Loucy (cell line): Measurements from ENCODE around the gene LRRC10B.

Source experiments
- H2AFZ ChIP-seq: fragments of 200-600 bp; sonication (generic); 2 replicates; pipeline ENCODE4 v1.6.0; 2016; ENCODE audit warnings: antibody characterized with exemption, mild to moderate bottlenecking, low read length, moderate library complexity
- H3F3A ChIP-seq: fragments of 200-600 bp; 2 replicates; pipeline ENCODE4 v1.6.0; 2016; ENCODE audit warnings: antibody characterized with exemption, low read depth, mild to moderate bottlenecking
- H3K27me3 ChIP-seq: fragments of 200-600 bp; sonication (generic); 2 replicates; pipeline ENCODE4 v1.6.1; 2014; ENCODE audit warnings: low read length, mild to moderate bottlenecking; ENCODE audit not compliant: insufficient read depth, poor library complexity, severe bottlenecking
- H3K36me3 ChIP-seq: fragments of 200-600 bp; sonication (generic); 2 replicates; pipeline ENCODE4 v1.6.1; 2016; ENCODE audit warnings: low read length; ENCODE audit not compliant: insufficient read depth
- H3K4me1 ChIP-seq: fragments of 200-600 bp; sonication (generic); 2 replicates; pipeline ENCODE4 v1.5.1; 2014; ENCODE audit warnings: low read length, mild to moderate bottlenecking; ENCODE audit not compliant: insufficient read depth, poor library complexity, severe bottlenecking
- H3K4me2 ChIP-seq: fragments of 200-600 bp; sonication (generic); 2 replicates; pipeline ENCODE4 v1.6.0; 2014; ENCODE audit warnings: antibody characterized with exemption, low read length, low read depth, mild to moderate bottlenecking; ENCODE audit not compliant: poor library complexity, severe bottlenecking
- H3K4me3 ChIP-seq: fragments of 200-600 bp; sonication (generic); 2 replicates; pipeline ENCODE4 v1.5.1; 2014; ENCODE audit warnings: low read length, mild to moderate bottlenecking, mixed read lengths; ENCODE audit not compliant: poor library complexity, severe bottlenecking
- H3K79me2 ChIP-seq: fragments of 200-600 bp; sonication (generic); 2 replicates; pipeline ENCODE4 v1.6.1; 2014; ENCODE audit warnings: low read length; ENCODE audit not compliant: insufficient read depth
- H3K9ac ChIP-seq: fragments of 200-600 bp; sonication (generic); 2 replicates; pipeline ENCODE4 v1.6.0; 2014; ENCODE audit warnings: mild to moderate bottlenecking, low read depth, low read length, moderate library complexity; ENCODE audit not compliant: poor library complexity, severe bottlenecking
- H3K9me2 ChIP-seq: fragments of 200-600 bp; sonication (generic); replicated peaks from 2 replicates; pipeline ENCODE4 v1.6.1; 2016; ENCODE audit warnings: low read depth, low read length, mixed read lengths
- H3K9me3 ChIP-seq: fragments of 200-600 bp; sonication (generic); 2 replicates; pipeline ENCODE4 v1.6.1; 2014; ENCODE audit warnings: mild to moderate bottlenecking, antibody characterized with exemption, low read length, low read depth; ENCODE audit not compliant: insufficient read depth
- H4K20me1 ChIP-seq: fragments of 200-600 bp; sonication (generic); 2 replicates; pipeline ENCODE4 v1.6.0; 2014; ENCODE audit warnings: antibody characterized with exemption, low read length, mild to moderate bottlenecking; ENCODE audit not compliant: insufficient read depth, poor library complexity, severe bottlenecking
- EZH2phosphoT487 ChIP-seq: fragments of 200-600 bp; IDR thresholded peaks from 2 replicates; pipeline ENCODE4 v1.6.1; 2018; ENCODE audit warnings: antibody characterized with exemption, mild to moderate bottlenecking, moderate library complexity, borderline replicate concordance
- TF ChIP-seq, protein P1 (sequence below): fragments of 200-600 bp; sonication (generic); conservative IDR thresholded peaks from 2 replicates; pipeline ENCODE4 v1.5.1; 2014; ENCODE audit warnings: mild to moderate bottlenecking, antibody characterized with exemption, low read length

LRRC10B gene

DNA sequence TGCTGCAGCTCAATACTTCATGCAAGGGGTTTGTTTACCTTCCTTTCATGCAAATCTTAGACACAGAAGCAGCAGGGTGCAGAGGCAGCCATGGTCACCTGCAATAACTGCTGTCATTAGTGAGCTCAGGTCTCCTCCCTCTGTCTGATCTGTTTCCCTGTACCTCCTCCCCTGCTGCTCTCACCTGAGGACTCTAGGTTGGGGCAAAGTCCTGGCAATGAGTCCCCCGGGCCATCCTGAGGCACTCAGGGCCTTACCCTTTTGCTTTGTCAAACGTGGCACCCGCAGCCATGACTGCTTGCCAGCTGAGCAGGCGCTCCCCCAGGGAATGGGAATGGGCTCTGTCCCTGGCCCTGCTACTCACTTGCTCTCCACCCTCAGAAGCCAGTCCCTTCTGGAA is 3.9 kb downstream of the LRRC10B start:
- no peaks in the 10 kb centered on the region for H3K4me1 ChIP-seq
- no peak overlapping the region for H3K9ac ChIP-seq
- TF ChIP-seq, protein P1, sequence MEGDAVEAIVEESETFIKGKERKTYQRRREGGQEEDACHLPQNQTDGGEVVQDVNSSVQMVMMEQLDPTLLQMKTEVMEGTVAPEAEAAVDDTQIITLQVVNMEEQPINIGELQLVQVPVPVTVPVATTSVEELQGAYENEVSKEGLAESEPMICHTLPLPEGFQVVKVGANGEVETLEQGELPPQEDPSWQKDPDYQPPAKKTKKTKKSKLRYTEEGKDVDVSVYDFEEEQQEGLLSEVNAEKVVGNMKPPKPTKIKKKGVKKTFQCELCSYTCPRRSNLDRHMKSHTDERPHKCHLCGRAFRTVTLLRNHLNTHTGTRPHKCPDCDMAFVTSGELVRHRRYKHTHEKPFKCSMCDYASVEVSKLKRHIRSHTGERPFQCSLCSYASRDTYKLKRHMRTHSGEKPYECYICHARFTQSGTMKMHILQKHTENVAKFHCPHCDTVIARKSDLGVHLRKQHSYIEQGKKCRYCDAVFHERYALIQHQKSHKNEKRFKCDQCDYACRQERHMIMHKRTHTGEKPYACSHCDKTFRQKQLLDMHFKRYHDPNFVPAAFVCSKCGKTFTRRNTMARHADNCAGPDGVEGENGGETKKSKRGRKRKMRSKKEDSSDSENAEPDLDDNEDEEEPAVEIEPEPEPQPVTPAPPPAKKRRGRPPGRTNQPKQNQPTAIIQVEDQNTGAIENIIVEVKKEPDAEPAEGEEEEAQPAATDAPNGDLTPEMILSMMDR, result no peak
- TF ChIP-seq EZH2phosphoT487, result no peak
- no peak overlapping the region for H3K4me2 ChIP-seq
- no peak overlapping the region for H3K4me3 ChIP-seq
- no peaks in the 10 kb centered on the region for H3K79me2 ChIP-seq
- H4K20me1 ChIP-seq, result no peaks in the 10 kb centered on the region
- no peak overlapping the region for H2AFZ ChIP-seq
- H3K36me3 ChIP-seq, result no peaks in the 10 kb centered on the region
- H3F3A ChIP-seq, result no peaks in the 10 kb centered on the region
- no peaks in the 10 kb centered on the region for H3K9me3 ChIP-seq
- H3K27me3 ChIP-seq, result no peaks in the 10 kb centered on the region
- no peaks in the 10 kb centered on the region for H3K9me2 ChIP-seq

DNA sequence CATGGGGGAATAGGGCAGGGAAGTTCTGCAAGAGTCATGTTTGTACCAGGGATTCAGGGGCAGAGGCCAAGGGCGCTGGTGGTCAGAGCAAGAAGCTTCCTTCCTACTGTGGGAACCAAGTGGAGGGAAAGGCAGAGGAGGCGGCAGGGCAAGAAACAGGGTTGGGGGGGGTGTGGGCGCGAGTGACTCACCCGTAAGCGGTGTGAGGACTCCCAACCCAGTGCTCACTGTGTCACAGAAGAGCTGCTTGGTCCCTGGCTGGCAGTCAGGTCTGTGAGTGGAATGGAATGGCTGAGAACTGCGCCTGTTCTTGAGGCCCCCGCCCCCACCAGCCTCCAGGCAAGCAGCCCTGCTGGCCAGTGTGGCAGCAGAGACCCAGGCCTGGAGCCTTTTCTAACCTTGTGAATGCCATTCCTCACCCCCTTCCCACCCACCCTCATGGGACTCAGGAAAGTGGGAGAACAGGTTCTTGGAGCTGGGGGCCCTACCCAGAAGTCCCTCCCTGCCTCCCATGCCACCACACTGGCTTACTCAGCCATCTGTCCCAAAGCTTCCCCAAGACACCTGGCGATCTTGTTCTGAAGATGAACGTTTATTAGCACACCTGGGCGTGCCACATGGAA is 4.7 kb downstream of the LRRC10B start:
- Histone ChIP-seq H2AFZ (no peak overlapping the region), H3K9me3 (no peaks in the 10 kb centered on the region), H3K9ac (no peak overlapping the region), H3K4me3 (no peak overlapping the region), H3K27me3 (no peaks in the 10 kb centered on the region), H3K36me3 (no peaks in the 10 kb centered on the region), H3F3A (no peaks in the 10 kb centered on the region), H3K4me2 (no peak overlapping the region), H4K20me1 (no peaks in the 10 kb centered on the region), H3K9me2 (no peaks in the 10 kb centered on the region), H3K4me1 (no peaks in the 10 kb centered on the region), H3K79me2 (no peaks in the 10 kb centered on the region)
- no peak for TF ChIP-seq EZH2phosphoT487
- TF ChIP-seq, protein P1, result no peak

DNA sequence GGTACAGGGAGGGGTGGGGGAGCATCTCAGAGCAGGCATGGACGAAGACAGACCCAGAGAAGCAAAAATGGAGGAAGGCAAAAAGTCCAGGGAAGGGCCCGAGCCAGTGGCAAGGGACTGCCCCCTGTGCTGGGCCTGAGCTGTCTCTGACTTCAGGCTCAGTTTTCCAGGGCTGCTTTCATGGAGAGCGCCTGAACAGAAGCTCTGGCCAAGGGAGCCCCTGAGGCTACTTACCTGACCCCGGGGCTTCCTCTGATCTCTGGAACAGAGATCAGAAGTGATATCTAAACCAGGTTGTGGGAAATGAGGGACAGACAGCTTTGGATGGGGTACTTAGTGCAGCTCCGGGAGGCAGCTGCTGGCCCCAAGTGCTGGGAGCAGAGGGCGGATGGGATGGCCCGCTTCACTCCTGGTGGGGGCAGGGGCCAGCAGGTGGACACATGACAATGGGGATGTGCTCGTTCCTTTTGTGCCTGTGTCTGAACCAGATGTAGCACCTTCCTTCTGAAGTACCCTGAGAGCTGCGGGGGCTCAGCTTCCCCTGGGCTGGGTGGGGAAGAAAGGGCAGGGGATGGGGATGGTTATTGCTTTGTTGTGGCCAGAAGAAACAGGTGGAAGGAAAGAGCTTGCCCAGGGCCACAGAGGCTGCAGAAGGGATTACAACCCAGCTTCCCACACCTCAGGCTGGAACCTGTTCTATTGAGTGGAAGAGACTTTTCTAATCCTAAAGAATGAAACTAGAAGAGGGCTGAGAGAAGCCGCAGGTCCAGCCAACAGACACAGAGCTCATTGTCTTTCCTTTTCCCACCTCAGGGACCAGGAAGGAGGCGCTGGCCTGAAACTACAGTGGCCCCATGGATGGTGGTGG is 5.7 kb downstream of the LRRC10B start:
- Histone ChIP-seq H3K4me3 (no peak overlapping the region), H3K9me3 (no peaks in the 10 kb centered on the region), H3K4me1 (no peaks in the 10 kb centered on the region), H3K9ac (no peak overlapping the region), H3K36me3 (no peaks in the 10 kb centered on the region), H3F3A (no peaks in the 10 kb centered on the region), H3K79me2 (no peaks in the 10 kb centered on the region), H4K20me1 (no peaks in the 10 kb centered on the region), H3K4me2 (no peak overlapping the region), H2AFZ (no peak overlapping the region), H3K27me3 (no peaks in the 10 kb centered on the region), H3K9me2 (no peaks in the 10 kb centered on the region)
- TF ChIP-seq, protein P1, result no peak
- TF ChIP-seq EZH2phosphoT487, result no peak
